GM19239 (cell line): ENCODE results near the gene C4BPA.

Experiments
- DNase-seq: peaks from one replicate; pipeline ENCODE4 v3.0.0; 2011; ENCODE audit warnings: low spot score; ENCODE audit not compliant: insufficient read length
- FAIRE-seq: peaks from 2 replicates; lab custom pipeline; 2011; peaks lifted over from hg19 to GRCh38; lab: Jason Lieb, UNC

The C4BPA gene

DNA sequence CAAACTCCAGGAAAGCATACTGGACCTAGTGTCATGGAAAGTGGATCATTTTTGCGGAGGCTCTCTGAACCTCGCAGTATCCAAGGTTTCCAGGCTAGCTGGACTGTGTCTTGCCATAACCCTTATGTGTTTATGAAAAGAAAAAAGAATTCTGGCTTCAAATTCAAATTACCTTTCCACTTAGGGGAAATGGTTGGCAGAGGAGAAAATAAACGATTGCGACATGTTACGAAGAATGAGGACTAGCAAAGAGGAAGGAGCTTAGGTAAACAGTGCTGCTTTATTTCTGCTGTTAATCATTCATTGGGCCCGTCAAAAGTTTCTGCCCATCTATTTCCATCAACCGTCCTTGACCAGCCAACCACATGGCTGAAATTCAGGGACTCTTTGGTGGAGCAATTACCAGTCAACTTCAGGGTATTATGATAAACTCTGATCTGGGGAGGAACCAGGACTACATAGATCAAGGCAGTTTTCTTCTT, at the start of gene C4BPA:
Gene C4BPA (plus strand): TSS at position 342 of the 482 bp plus-strand sequence. CDS start 8,793 bp downstream, outside the sequence.
- FAIRE-seq (no peak), DNase-seq (no peak)

DNA sequence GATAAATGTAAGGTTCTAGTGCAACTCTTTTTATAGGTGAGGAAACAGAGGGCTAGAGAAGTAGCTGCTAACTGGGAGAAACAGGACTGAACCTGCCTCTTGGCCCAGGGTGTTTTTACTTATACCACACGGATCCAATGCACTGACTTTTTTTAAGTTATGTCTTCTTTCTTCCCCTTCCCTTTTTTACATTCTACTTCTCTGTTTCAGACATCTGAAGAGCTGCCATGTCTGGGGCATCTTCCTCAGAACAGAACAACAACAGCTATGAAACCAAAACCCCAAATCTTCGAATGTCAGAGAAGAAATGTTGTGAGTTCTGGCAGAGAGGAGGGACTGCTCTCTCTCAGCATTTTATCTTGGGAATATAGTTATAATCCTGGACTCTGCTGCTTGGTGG, 49.5 kb upstream of the C4BPA start:
- DNase-seq: no peak
- no peak for FAIRE-seq

GRCh38 chr1:207055386-207056001, 48.5 kb upstream of the C4BPA start:
- DNase-seq (no peak), FAIRE-seq (no peak)

GRCh38 chr1:207056673-207057072, 47.4 kb upstream of the C4BPA start:
- DNase-seq (no peak), FAIRE-seq (no peak)

DNA sequence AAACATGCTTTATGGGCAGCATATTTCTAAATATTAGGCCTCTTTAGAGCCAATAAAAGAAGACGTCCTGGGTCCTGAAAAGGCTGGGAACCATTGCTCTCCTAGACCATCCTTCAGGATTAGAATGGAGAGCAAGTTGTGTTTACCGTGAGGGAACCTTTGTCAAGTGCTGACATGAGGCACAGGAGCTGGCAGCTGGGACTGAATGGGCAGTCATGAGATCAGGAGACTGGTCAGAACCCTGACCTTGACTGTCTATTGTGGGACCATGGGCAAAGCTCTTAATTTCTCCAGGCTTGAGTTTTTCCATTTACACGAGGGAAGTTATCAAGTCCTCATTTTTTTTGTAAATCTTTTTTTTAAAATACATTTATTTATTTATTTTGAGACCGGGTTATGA, 45.8 kb upstream of the C4BPA start:
- FAIRE-seq: no peak
- DNase-seq: no peak

DNA sequence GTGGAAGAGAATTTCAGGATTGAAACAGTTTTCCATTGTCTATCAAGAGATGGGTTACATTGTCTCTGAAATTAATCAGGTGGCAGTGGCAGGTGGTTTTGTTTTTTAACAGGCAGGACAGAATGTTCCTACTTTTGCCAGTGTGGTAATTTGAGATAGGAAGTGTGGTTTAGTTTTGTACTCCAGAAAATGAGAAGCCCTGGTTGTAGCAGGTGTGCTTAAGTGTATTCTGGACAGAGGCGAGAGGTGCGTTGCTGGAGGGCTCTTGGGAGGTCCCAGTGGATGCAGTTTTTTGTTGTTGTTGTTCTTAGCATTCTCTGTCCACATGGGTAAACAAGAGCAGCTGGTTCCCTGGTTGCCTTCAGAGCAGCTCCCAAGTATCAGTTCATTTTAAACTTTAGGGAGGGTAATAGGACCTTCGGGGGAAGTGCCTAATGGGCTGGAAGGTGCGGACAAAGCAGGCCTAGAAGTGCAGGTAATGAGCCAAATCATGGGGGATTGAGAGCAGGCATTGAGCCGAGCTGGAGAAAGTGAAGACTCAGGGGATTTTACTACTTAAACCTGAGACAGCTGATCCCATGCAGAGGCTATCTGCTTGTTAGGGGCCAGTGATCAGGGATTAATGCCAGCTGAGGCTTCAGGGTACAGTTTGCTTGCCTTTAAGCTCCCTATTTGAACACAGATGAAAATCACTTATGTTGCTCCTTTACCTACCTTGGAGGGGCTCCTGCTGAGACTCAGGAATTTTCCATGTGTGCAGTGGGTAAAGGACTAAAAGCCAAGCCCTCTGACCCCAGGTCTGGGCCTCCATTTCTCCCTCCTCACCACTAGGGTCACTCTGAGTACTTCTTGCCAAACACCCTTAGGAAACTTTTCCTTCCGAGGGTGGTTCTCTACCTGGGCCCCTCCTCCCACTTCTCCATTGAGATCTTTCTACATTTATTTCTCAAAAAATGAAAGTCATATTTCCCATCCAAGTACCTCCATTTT, 44.9 kb upstream of the C4BPA start:
- no peak for FAIRE-seq
- DNase-seq: no peak

DNA sequence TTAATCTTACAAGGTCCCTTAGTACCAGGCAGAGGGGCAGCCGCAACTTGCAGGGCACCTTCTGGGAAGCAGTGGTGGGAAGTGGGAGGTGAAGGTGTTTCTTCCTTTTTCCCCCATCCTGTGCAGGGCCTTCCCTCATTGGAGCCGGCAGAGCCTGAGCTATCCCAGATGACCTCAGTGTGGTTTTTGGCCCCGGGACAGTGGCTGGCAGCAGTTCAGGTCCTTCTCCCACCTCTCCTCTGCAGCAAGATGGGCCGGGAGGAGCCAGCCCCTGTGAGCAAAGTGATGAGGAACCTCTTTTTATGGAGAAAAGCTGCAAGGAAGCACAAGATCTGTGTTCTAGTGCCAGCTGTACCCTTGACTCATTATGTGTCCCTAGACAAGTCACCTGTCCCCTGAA, 44.2 kb upstream of the C4BPA start:
- FAIRE-seq: no peak
- no peak for DNase-seq

DNA sequence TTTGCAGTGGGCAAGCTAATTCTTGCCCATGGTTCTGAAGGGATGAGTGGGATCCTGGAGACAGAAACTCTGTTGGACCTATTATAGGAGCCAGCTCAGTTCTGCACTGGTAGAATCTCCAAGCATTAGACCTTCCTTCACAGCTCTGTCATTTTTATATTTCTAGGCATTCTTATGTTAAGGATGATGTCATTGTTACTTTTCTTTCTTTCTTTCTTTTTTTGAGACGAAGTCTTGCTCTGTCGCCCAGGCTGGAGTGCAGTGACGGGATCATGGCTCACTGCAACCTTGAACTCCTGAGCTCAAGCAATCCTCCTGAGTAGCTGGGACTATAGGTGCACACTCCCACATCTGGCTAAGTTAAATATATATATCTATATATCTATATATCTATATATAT, 43.4 kb upstream of the C4BPA start:
- no peak for FAIRE-seq

DNA sequence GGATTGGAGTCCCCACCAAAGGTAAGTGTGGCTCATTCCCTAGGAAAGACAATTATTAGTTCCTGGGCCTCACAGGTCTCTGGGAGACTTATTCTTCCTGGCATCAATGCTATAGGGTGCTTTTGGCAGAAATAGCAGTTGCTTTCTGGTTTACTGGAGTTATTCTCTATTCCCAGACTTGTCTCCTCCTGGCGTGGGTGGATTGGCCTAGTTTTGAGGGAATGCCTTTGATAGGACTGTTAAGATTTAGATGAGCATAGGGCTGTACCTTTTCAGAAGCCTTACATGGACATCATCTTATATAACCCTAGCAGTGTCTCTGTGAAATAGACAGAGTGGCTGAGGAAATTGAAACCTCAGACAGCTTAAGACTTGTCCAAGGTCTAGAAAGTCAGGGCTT, 42.0 kb upstream of the C4BPA start:
- no peak for FAIRE-seq

More for the DNA sequence above, 43.4 kb upstream of the C4BPA start:
- no peak for DNase-seq

DNA sequence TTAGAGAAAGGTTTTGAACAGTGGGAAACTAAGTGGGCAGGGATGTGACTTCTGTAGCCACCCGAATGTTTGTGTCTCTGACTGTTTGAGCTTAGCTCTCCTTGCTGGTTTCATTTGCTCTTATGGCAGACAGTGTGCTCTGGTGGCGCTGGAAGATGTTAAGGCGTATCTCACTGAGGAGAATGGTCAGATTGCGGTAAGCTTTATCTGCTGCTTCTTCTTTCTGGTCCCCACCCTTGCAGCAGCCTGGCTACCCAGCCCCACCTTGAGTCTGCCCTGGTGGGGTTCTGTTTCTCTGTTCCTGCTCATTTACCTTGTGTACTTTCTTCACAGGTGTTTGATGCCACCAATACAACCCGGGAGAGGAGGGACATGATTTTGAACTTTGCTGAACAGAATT, 41.0 kb upstream of the C4BPA start:
- FAIRE-seq: no peak
- no peak for DNase-seq

More for the DNA sequence above, 42.0 kb upstream of the C4BPA start:
- no peak for DNase-seq

DNA sequence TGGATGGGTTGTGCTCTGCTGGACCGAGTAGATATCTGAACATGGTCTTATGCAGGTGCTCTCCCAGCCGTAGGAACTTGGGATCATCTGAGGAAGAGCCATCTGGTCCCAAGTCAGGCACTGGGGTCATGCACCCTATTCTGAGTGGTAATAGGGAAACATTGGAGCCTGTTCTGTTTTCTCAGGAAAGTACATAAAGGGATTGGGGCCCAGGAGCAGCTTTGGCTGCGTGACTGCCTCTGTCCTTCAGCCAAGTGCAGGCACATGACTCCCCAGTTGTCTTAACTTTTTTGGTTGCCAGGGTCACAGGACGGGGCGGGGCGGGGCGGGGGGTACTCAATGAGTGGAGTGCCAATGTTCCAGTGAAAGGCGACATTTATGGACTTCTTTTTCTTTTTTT, 39.5 kb upstream of the C4BPA start:
- FAIRE-seq (no peak), DNase-seq (no peak)

- no peak for DNase-seq
- no peak for FAIRE-seq
Observed at GRCh38 chr1:207067185-207067584, 36.8 kb upstream of the C4BPA start.

- DNase-seq: no peak
- FAIRE-seq: no peak
Observed at GRCh38 chr1:207067665-207068064, 36.4 kb upstream of the C4BPA start.

DNA sequence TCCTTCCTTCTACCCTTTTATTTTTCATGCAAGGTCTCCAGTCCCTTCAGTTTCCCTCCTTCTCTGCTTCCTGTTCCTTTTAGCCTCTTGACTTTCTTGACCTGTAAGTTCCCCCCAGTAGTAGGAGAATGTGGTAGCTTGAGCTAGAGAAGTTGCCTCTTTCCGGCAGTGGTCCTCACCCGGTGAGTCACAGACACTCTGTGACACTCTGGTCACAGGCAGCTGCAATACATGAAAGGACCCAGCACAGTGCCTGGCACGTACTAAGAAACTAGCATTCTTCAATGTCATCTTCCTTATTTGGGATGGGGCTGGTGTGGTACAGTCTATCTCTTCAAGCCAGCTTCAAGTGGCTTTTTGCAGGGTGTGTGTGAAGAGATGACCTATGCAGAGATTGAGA, 35.0 kb upstream of the C4BPA start:
- DNase-seq: no peak
- no peak for FAIRE-seq

DNA sequence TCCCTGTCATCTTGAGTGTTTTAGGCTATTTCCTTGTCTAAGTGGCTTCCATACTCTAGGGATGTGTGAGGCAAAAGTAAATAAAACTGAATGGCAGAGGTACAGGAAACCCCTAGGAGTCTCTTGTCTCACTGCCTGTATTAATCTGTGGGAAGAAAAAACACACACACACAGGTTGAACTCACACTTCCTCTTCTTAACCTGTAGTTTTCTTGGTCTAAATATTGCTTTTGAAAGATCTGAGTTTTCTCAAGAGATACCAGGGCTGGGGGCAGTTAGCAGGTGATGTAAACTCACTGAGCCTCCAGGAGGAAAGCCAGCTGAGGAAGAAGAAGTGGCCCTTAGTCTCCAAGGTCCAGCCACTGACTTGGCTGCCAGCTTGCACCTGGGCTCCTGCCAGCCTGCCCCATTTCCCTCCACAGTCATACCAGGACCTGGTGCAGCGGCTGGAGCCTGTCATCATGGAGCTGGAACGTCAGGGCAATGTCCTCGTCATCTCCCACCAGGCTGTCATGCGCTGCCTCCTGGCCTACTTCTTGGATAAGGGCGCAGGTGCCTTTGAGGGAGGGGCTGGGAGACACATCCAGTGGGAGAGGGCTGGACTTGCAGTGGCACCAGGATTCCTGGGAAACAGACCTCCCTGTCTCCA, 34.1 kb upstream of the C4BPA start:
- no peak for FAIRE-seq
- DNase-seq: no peak

DNA sequence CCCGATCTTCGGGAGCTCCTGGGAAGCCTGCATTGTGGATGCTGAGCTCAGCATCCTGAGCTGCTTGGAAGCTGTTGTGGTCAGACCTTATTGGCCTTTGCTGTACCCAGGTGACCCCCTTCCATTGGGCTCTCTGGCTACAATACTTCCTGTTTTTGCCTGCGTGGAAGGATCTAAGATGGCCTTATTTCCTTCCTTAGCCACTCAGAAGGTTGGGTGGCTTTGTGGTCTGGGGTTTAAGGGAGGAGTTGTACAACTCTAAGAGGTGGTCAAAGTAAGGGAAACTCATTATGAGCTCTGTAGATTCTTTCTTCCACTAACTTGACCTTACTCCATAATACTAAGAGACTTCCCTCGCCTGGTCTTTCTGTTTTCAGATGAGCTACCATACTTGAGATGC, 33.2 kb upstream of the C4BPA start:
- no peak for FAIRE-seq
- DNase-seq: no peak

DNA sequence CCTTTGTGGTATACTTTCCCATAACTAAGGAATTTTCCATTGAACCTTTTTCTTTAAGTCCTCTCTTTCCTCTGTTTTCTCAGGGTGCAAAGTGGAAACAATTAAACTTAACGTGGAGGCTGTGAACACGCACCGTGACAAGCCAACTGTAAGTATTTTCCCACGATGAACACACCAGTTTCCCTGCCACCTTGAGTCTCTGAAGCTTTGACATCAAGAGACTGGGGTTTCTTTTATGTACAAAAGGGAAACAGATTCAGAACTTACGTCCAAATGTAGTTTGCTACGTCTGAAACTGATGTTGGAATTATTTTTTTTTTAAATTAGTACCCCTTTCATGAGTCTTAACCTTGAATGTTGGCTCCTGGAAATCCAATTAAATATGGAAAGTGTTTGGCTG, 32.6 kb upstream of the C4BPA start:
- FAIRE-seq (no peak), DNase-seq (no peak)

- FAIRE-seq (no peak), DNase-seq (no peak)
Observed at GRCh38 chr1:207072233-207072632, 31.8 kb upstream of the C4BPA start.

DNA sequence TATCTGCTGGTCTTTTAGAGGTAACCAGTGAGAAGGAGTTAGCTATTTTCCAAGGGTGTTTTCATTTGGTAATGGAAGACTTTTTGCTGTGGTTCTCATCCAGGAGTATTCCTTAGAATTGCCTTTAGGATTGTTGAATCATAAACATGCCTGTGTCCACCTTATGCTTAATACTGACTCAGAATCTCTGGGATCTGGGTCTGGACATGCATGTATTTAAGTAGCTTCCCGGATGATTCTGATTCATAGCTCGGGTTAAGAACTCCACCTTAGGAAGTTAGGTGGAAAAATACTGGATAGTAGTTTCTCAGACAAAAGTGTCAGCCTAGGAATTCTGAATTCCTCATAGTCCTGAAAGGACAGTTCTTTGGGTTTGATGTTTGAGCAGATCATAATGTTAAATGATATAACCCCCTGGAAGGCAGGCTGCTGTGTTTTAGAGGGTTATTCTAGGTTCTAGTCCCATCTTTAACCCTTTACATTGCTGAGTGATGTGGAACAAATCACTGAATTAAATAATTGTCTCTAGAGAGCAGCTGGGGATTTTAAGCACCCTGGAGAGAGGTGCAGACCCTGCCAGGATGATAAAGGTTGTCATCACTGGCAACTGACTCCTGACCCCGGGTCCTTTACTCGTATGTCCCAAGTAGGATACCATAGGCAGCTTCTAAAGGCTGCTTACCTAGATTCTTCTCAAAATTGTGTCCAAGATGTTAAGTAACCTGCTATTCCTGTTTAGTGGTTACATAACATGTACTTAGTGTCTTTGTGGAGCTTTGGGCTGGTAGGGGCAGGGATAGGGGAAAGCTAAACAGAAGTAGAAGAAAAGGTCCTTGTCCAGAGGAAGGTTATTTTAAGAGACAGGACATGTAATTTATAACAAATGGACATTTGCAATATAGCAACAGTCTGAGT, 29.9 kb upstream of the C4BPA start:
- DNase-seq (no peak), FAIRE-seq (no peak)
